CD4-positive, alpha-beta T cell treated with Interferon gamma for 1 hour (primary cell): Measurements from ENCODE around the gene PCYT2.

Experiments
- DNase-seq: peaks from one replicate; pipeline ENCODE4 v3.0.0-alpha.2; 2020

Gene PCYT2

GRCh38 chr17:81911969-81912368, 770 bp upstream of the PCYT2 start:
- DNase-seq: no peak

GRCh38 chr17:81910840-81911276, 341 bp downstream of the PCYT2 start:
- no peak for DNase-seq

- DNase-seq: no peak
Observed at GRCh38 chr17:81909966-81910839, 996 bp downstream of the PCYT2 start.

- no peak for DNase-seq
Observed at GRCh38 chr17:81909231-81909630, 2.0 kb downstream of the PCYT2 start.

- DNase-seq: no peak
Observed at GRCh38 chr17:81908793-81909192, 2.4 kb downstream of the PCYT2 start.

- DNase-seq: no peak
Observed at GRCh38 chr17:81907219-81908145, 3.7 kb downstream of the PCYT2 start.

- no peak for DNase-seq
Observed at GRCh38 chr17:81906476-81907218, 4.6 kb downstream of the PCYT2 start.

GRCh38 chr17:81905993-81906392, 5.2 kb downstream of the PCYT2 start:
- no peak for DNase-seq

- no peak for DNase-seq
Observed at GRCh38 chr17:81905424-81905875, 5.7 kb downstream of the PCYT2 start.

- no peak for DNase-seq
Observed at GRCh38 chr17:81904600-81905423, 6.4 kb downstream of the PCYT2 start.

GRCh38 chr17:81903896-81904599, 7.2 kb downstream of the PCYT2 start:
- no peak for DNase-seq

GRCh38 chr17:81903415-81903831, 7.8 kb downstream of the PCYT2 start:
- no peak for DNase-seq

GRCh38 chr17:81902653-81903414, 8.4 kb downstream of the PCYT2 start:
- no peak for DNase-seq

- DNase-seq: no peak
Observed at GRCh38 chr17:81902023-81902652, 9.1 kb downstream of the PCYT2 start, which contains the start of gene NPB. Gene NPB, plus strand, starts transcription at chr17:81902238. Its CDS starts 40 bp downstream, at chr17:81902278.

GRCh38 chr17:81901167-81902022, 9.8 kb downstream of the PCYT2 start:
- DNase-seq: no peak

- no peak for DNase-seq
Observed at GRCh38 chr17:81900181-81900820, 10.9 kb downstream of the PCYT2 start.

GRCh38 chr17:81899514-81900166, 11.6 kb downstream of the PCYT2 start:
- DNase-seq: no peak

GRCh38 chr17:81898885-81899284, 12.3 kb downstream of the PCYT2 start:
- no peak for DNase-seq
